Fibroblast of lung (primary cell): ENCODE measurements around the gene SPRR4. TPM values are rescaled to one million over a fixed set of nuclear protein-coding genes. Genes with fewer than 3 reads are reported as not detected.
A peak's percentile ranks its signal among the peaks of the same experiment; 100 is the strongest.

Source experiments
- DNase-seq, 2 donors: peaks; one replicate each; pipeline versions ENCODE4 v3.0.0 to v3.0.0-alpha.2; 2010; ENCODE audit warnings: low read depth in 2 of 2
- H2AFZ ChIP-seq: 2 replicates; pipeline ENCODE4 v1.5.1; 2012; ENCODE audit warnings: low read length, control low read depth, inconsistent platforms
- H3K27ac ChIP-seq: 2 replicates; pipeline ENCODE4 v1.5.1; 2011; ENCODE audit warnings: low read length, control low read depth; ENCODE audit not compliant: insufficient read depth
- H3K27me3 ChIP-seq: 2 replicates; pipeline ENCODE4 v1.5.1; 2011; ENCODE audit warnings: mild to moderate bottlenecking, low read length; ENCODE audit not compliant: control insufficient read depth, insufficient read depth
- H3K36me3 ChIP-seq: 2 replicates; pipeline ENCODE4 v1.5.1; 2011; ENCODE audit warnings: low read length; ENCODE audit not compliant: control insufficient read depth, insufficient read depth
- H3K4me1 ChIP-seq: 2 replicates; pipeline ENCODE4 v1.5.1; 2011; ENCODE audit warnings: low read length; ENCODE audit not compliant: control insufficient read depth, insufficient read depth; ENCODE audit errors: extremely low read depth
- H3K4me2 ChIP-seq: 2 replicates; pipeline ENCODE4 v1.5.1; 2011; ENCODE audit warnings: low read length, control low read depth; ENCODE audit not compliant: insufficient read depth; ENCODE audit errors: extremely low read depth
- H3K4me3 ChIP-seq, 4 experiments: fragments of 200-600 bp in 1 of 4; sonication (generic) in 1 of 4; replicated peaks in 1 of 4; 2 replicates each; pipeline ENCODE4 v1.5.1; 2011 to 2016; ENCODE audit warnings: low read length in 4 of 4, low read depth in 3 of 4, mild to moderate bottlenecking in 3 of 4, control low read depth in 2 of 4, inconsistent platforms in 1 of 4, mixed read lengths in 1 of 4; ENCODE audit not compliant: insufficient read depth in 1 of 4; ENCODE audit errors: control extremely low read depth in 1 of 4
- H3K79me2 ChIP-seq: 2 replicates; pipeline ENCODE4 v1.5.1; 2012; ENCODE audit warnings: mild to moderate bottlenecking, low read length, inconsistent platforms; ENCODE audit not compliant: control insufficient read depth, insufficient read depth
- H3K9ac ChIP-seq: 2 replicates; pipeline ENCODE4 v1.5.1; 2011; ENCODE audit warnings: mild to moderate bottlenecking, low read length, control low read depth; ENCODE audit not compliant: insufficient read depth
- H3K9me3 ChIP-seq: 2 replicates; pipeline ENCODE4 v1.5.1; 2012; ENCODE audit warnings: low read depth, low read length; ENCODE audit not compliant: control insufficient read depth, insufficient read depth
- H4K20me1 ChIP-seq: 2 replicates; pipeline ENCODE4 v1.5.1; 2011; ENCODE audit warnings: low read length; ENCODE audit not compliant: control insufficient read depth, insufficient read depth; ENCODE audit errors: extremely low read depth
- EZH2 ChIP-seq: IDR thresholded peaks from 2 replicates; pipeline ENCODE4 v1.5.1; 2012; ENCODE audit warnings: low read length, control low read depth, mild to moderate bottlenecking; ENCODE audit errors: missing control alignments
- polyA minus RNA-seq: library from RNA; depleted of rRNA, polyadenylated mRNA; stranded (reverse); fragments of >200 nt; gene quantifications from 2 replicates; pipeline ENCODE4 v1.2.3, GENCODE V29; 2011; ENCODE audit warnings: low replicate concordance
- polyA plus RNA-seq, 2 donors: library from polyadenylated mRNA; depleted of rRNA in 1 of 2; stranded (reverse) in 1 of 2; unstranded in 1 of 2; fragments of >200 nt; gene quantifications; 2 replicates each; pipeline ENCODE4 v1.2.1, GENCODE V29; 2011 to 2012; ENCODE audit warnings: missing spikeins in 1 of 2
- total RNA-seq: library from RNA; depleted of rRNA; stranded (reverse); fragments of >200 nt; gene quantifications from 2 replicates; pipeline ENCODE4 v1.2.1, GENCODE V29; 2014
- TF ChIP-seq, protein P1 (sequence below), 2 donors: IDR thresholded peaks in 1 of 2; conservative IDR thresholded peaks in 1 of 2; 1 replicate in 1 of 2; 2 replicates in 1 of 2; pipeline ENCODE4 v1.5.1; 2011 to 2012; ENCODE audit warnings: low read length in 2 of 2, control low read depth in 1 of 2, inconsistent platforms in 1 of 2, low read depth in 1 of 2, mild to moderate bottlenecking in 1 of 2

Gene SPRR4, protein sequence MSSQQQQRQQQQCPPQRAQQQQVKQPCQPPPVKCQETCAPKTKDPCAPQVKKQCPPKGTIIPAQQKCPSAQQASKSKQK
- total RNA-seq (not detected in 2 replicates), polyA plus RNA-seq (not detected in 2 replicates), polyA minus RNA-seq (not detected in 2 replicates)
- polyA plus RNA-seq (2012): not detected in 2 replicates

DNA sequence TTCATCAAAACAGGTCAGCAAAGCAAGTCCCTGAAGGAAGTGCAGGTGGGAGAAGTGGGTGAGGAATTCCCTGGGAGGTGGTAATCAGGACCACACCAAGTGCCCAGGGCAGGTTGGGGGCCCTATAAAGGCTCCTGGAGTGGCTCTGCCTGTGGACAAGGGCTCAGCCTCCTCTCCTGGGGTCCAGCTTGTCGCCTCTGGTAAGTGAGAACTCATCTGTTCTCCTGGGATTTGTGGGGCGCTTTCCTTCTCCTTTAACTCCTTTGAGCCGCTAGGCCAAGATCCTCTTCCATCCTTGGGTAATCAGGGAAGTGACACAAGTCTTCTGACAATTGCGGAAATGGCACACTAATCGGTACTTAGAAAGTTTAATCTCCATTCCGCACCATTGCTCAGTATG lies at the start of gene SPRR4:
Gene SPRR4, plus strand, starts transcription at position 154 of the 400 bp plus-strand sequence. CDS start 1,243 bp downstream, outside the sequence.
- Histone ChIP-seq H3K9me3 (no peaks in the 10 kb centered on the region), H3K36me3 (no peaks in the 10 kb centered on the region), H4K20me1 (no peaks in the 10 kb centered on the region), H3K27me3 (no peaks in the 10 kb centered on the region), H3K4me1 (no peaks in the 10 kb centered on the region), H2AFZ (no peak within 1 kb of the TSS), H3K79me2 (no peaks in the 10 kb centered on the region), H3K27ac (no peak within 1 kb of the TSS), H3K4me2 (no peak within 1 kb of the TSS), H3K4me3 (no peak within 1 kb of the TSS), H3K9ac (no peak within 1 kb of the TSS)
- DNase-seq: no peak
- TF ChIP-seq, protein P1, sequence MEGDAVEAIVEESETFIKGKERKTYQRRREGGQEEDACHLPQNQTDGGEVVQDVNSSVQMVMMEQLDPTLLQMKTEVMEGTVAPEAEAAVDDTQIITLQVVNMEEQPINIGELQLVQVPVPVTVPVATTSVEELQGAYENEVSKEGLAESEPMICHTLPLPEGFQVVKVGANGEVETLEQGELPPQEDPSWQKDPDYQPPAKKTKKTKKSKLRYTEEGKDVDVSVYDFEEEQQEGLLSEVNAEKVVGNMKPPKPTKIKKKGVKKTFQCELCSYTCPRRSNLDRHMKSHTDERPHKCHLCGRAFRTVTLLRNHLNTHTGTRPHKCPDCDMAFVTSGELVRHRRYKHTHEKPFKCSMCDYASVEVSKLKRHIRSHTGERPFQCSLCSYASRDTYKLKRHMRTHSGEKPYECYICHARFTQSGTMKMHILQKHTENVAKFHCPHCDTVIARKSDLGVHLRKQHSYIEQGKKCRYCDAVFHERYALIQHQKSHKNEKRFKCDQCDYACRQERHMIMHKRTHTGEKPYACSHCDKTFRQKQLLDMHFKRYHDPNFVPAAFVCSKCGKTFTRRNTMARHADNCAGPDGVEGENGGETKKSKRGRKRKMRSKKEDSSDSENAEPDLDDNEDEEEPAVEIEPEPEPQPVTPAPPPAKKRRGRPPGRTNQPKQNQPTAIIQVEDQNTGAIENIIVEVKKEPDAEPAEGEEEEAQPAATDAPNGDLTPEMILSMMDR (conservative IDR thresholded peaks at IDR 0.05 in 1 of 2, IDR thresholded peaks at IDR 0.05 in 1 of 2; ENCODE audit: low read depth in 1 of 2, low read length in 2 of 2): no peak
- no peak for TF ChIP-seq EZH2

DNA sequence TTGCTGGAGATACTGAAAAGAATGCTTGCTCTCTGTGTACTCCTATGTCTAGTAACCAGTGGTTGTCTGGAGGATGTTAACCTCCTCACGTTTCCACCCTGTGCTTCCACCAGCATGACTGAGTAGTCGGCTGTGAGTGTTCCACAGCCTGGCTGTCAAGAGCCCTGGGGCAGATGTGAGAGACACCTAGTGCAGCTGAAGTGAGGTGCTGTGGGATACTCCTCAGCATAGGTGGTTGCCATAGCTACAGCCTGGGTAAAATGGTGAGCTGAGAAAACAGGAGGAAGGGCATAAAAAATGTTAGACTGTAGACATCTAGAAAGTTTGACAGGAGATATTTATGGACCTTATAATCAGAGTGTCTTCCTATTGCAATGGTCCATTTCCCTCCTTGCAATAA lies 46.3 kb upstream of the SPRR4 start:
- Histone ChIP-seq H3K27ac (no peak overlapping the region), H3K9me3 (no peaks in the 10 kb centered on the region), H4K20me1 (no peaks in the 10 kb centered on the region), H3K4me1 (no peaks in the 10 kb centered on the region), H3K36me3 (no peaks in the 10 kb centered on the region), H2AFZ (no peak overlapping the region), H3K4me3 (no peak overlapping the region), H3K4me2 (no peak overlapping the region), H3K79me2 (no peaks in the 10 kb centered on the region), H3K9ac (no peak overlapping the region), H3K27me3 (no peaks in the 10 kb centered on the region)
- TF ChIP-seq, protein P1 (conservative IDR thresholded peaks at IDR 0.05 in 1 of 2, IDR thresholded peaks at IDR 0.05 in 1 of 2; ENCODE audit: low read depth in 1 of 2, low read length in 2 of 2): no peak
- no peak for TF ChIP-seq EZH2
- no peak for DNase-seq

DNA sequence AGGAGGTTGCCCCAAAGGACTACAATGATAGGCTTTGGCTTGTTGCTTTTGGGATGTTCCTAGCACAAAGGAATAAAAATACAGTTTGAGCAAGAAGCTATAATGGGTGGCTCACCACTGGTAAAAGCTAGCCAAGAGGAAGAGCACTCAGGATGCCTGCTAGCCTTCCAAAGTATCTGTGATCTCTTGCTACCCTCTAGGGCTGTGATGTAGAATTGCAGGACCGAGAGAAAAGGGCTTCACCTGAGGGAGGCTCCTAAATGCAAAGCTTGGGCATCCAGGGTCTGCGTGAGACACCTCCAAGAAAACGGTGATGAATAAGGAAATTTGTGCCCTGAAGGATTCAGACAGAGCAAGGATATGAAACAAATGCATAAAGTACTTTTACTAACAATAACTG lies 44.4 kb upstream of the SPRR4 start:
- Histone ChIP-seq H4K20me1 (no peaks in the 10 kb centered on the region), H3K79me2 (no peaks in the 10 kb centered on the region), H3K4me1 (no peaks in the 10 kb centered on the region), H3K4me3 (no peak overlapping the region), H3K27me3 (no peaks in the 10 kb centered on the region), H2AFZ (no peak overlapping the region), H3K4me2 (no peak overlapping the region), H3K27ac (no peak overlapping the region), H3K36me3 (no peaks in the 10 kb centered on the region), H3K9ac (no peak overlapping the region), H3K9me3 (no peaks in the 10 kb centered on the region)
- peak; percentile 6 to 22 for DNase-seq
- TF ChIP-seq, protein P1 (conservative IDR thresholded peaks at IDR 0.05 in 1 of 2, IDR thresholded peaks at IDR 0.05 in 1 of 2; ENCODE audit: low read depth in 1 of 2, low read length in 2 of 2): peak; percentile 33 to 90
- TF ChIP-seq EZH2: no peak
